HG03457 (cell line): Measurements from ENCODE around the gene IVL.

Experiments
- ATAC-seq: cut with Tn5 transposase; IDR thresholded peaks from one replicate; pipeline ENCODE4 v1.9.1; 2021; ENCODE audit warnings: moderate number of reproducible peaks; ENCODE audit not compliant: unreplicated experiment

Gene IVL

GRCh38 chr1:152888126-152888525, 20.2 kb upstream of the IVL start:
- ATAC-seq: no peak

- ATAC-seq: no peak
Observed at GRCh38 chr1:152899027-152899426, 9.3 kb upstream of the IVL start.

GRCh38 chr1:152899883-152900282, 8.5 kb upstream of the IVL start:
- no peak for ATAC-seq

GRCh38 chr1:152901631-152902030, 6.7 kb upstream of the IVL start:
- ATAC-seq: no peak

- ATAC-seq: no peak
Observed at GRCh38 chr1:152902636-152903035, 5.7 kb upstream of the IVL start.

GRCh38 chr1:152904688-152905440, 3.5 kb upstream of the IVL start:
- ATAC-seq: no peak

- no peak for ATAC-seq
Observed at GRCh38 chr1:152906023-152906565, 2.3 kb upstream of the IVL start.

GRCh38 chr1:152909206-152909605, 860 bp downstream of the IVL start:
- no peak for ATAC-seq

GRCh38 chr1:152912471-152912870, 4.1 kb downstream of the IVL start:
- no peak for ATAC-seq

- no peak for ATAC-seq
Observed at GRCh38 chr1:152912900-152913299, 4.6 kb downstream of the IVL start.

GRCh38 chr1:152917794-152918193, 9.4 kb downstream of the IVL start:
- no peak for ATAC-seq

- no peak for ATAC-seq
Observed at GRCh38 chr1:152919071-152919470, 10.7 kb downstream of the IVL start.

GRCh38 chr1:152924191-152924590, 15.8 kb downstream of the IVL start:
- ATAC-seq: no peak

GRCh38 chr1:152926091-152926490, 17.7 kb downstream of the IVL start:
- no peak for ATAC-seq

GRCh38 chr1:152928671-152929070, 20.3 kb downstream of the IVL start:
- no peak for ATAC-seq

- ATAC-seq: no peak
Observed at GRCh38 chr1:152932170-152932811, 23.9 kb downstream of the IVL start.

GRCh38 chr1:152933196-152933595, 24.9 kb downstream of the IVL start:
- ATAC-seq: no peak

GRCh38 chr1:152940614-152941013, 32.3 kb downstream of the IVL start:
- ATAC-seq: no peak

- ATAC-seq: no peak
Observed at GRCh38 chr1:152941037-152941711, 32.8 kb downstream of the IVL start.

- ATAC-seq: no peak
Observed at GRCh38 chr1:152942161-152942560, 33.8 kb downstream of the IVL start.

GRCh38 chr1:152946248-152946647, 37.9 kb downstream of the IVL start:
- ATAC-seq: no peak
